GM12878 (cell line): Measurements from ENCODE around the gene CACNA1B.

Experiments
- ATF7 ChIP-seq: fragments of 450-650 bp; IDR thresholded peaks from 2 replicates; pipeline ENCODE4 v1.6.1; 2016; ENCODE audit warnings: low read depth, mild to moderate bottlenecking
- BHLHE40 ChIP-seq, 2 experiments: fragments of 450-650 bp in 1 of 2; IDR thresholded peaks; 2 replicates each; pipeline ENCODE4 v1.6.1; 2011 to 2017; ENCODE audit warnings: low read depth in 2 of 2, borderline replicate concordance in 1 of 2, improper control_type of control experiment in 1 of 2, low read length in 1 of 2, mild to moderate bottlenecking in 1 of 2
- MAX ChIP-seq: IDR thresholded peaks from 2 replicates; pipeline ENCODE4 v1.6.1; 2012; ENCODE audit warnings: low read depth, low read length, improper control_type of control experiment
- NFYB ChIP-seq: IDR thresholded peaks from 2 replicates; pipeline ENCODE4 v1.6.1; 2011; ENCODE audit warnings: low read depth, mild to moderate bottlenecking, low read length, improper control_type of control experiment, moderate library complexity; ENCODE audit not compliant: insufficient read depth
- POLR2AphosphoS5 ChIP-seq: IDR thresholded peaks from 2 replicates; pipeline ENCODE4 v1.6.1; 2011; ENCODE audit warnings: mild to moderate bottlenecking, low read length, inconsistent platforms
- REST ChIP-seq: IDR thresholded peaks from 2 replicates; pipeline ENCODE4 v1.6.1; 2012; ENCODE audit warnings: mild to moderate bottlenecking, low read depth, low read length
- SRF ChIP-seq, 2 experiments: IDR thresholded peaks; 2 replicates each; pipeline ENCODE4 v1.6.1; 2011; ENCODE audit warnings: low read depth in 2 of 2, low read length in 2 of 2, mild to moderate bottlenecking in 1 of 2, moderate library complexity in 1 of 2
- USF2 ChIP-seq: IDR thresholded peaks from 2 replicates; pipeline ENCODE4 v1.6.1; 2011; ENCODE audit warnings: low read depth, low read length, improper control_type of control experiment, borderline replicate concordance

DNA sequence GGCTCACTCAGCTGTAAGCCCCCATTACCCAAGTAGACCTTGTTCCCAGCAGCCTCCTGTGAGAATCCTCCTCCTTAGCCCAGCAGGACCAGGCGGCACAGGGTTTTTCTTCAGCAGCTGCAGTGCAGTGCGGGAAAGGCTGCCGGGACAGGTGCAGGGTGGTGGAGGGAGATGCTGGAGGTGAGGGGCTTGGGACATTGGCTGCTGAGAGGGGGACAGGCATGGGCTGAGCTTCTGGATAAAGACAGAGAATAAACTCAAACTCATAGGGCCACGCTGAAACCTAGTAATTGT lies 174.7 kb downstream of the CACNA1B start:
- no peak for TF ChIP-seq REST
- TF ChIP-seq NFYB: no peak
- no peak for TF ChIP-seq BHLHE40 (IDR thresholded peaks at IDR 0.05; ENCODE audit: borderline replicate concordance in 1 of 2, low read depth in 2 of 2, low read length in 1 of 2)
- TF ChIP-seq MAX: no peak
- TF ChIP-seq ATF7: no peak
- no peak for TF ChIP-seq SRF (IDR thresholded peaks at IDR 0.05; ENCODE audit: low read depth in 2 of 2, low read length in 2 of 2)
- no peak for TF ChIP-seq POLR2AphosphoS5
- TF ChIP-seq USF2: no peak
